ENCODE measurements around the gene PIGQ.
A peak's percentile ranks its signal among the peaks of the same experiment; 100 is the strongest.

Gene PIGQ

GRCh38 chr16:527015-527903 is 42.5 kb upstream of the PIGQ start, which contains the start of gene CAPN15:
CAPN15 (plus strand) TSS chr16:527712; CDS start chr16:546839, 19,127 bp downstream.
- peak within 1 kb of the TSS; percentile 92 for H3K4me3 ChIP-seq (ENCODE audit: low read length)
- under 1% methylated on average over 129 of the region's 129 CpGs for WGBS
- H3K4me1 ChIP-seq (ENCODE audit: insufficient read depth, low read length), result peaks cover 11% of the 10 kb centered on the region; the same call in 1 of the 2 replicates
- no peaks in the 10 kb centered on the region for H3K27me3 ChIP-seq (ENCODE audit: insufficient read depth, low read length)
- no peaks in the 10 kb centered on the region for H3K9me3 ChIP-seq (ENCODE audit: insufficient read depth, low read depth, low read length)
- peak within 1 kb of the TSS; percentile 91 for H3K9ac ChIP-seq (ENCODE audit: low read depth, low read length)
- H3K27ac ChIP-seq (ENCODE audit: low read depth, low read length), result peak within 1 kb of the TSS; percentile 94
- H3K36me3 ChIP-seq (ENCODE audit: insufficient read depth, low read length), result peaks cover 6% of the 10 kb centered on the region; the same call in 1 of the 2 replicates

- H3K4me3 ChIP-seq (ENCODE audit: low read length), result peak overlapping the region; percentile 92
These were observed 41.4 kb upstream of the PIGQ start for GRCh38 chr16:528111-529011.

GRCh38 chr16:529012-529575 is 40.7 kb upstream of the PIGQ start:
- WGBS, result 81% methylated on average over 12 of the region's 12 CpGs
- no peak overlapping the region for H3K27ac ChIP-seq (ENCODE audit: low read depth, low read length)
- H3K27me3 ChIP-seq (ENCODE audit: insufficient read depth, low read length), result no peaks in the 10 kb centered on the region
- H3K9ac ChIP-seq (ENCODE audit: low read depth, low read length), result no peak overlapping the region
- peaks cover 6% of the 10 kb centered on the region; the same call in 1 of the 2 replicates for H3K36me3 ChIP-seq (ENCODE audit: insufficient read depth, low read length)
- H3K4me1 ChIP-seq (ENCODE audit: insufficient read depth, low read length), result peaks cover 11% of the 10 kb centered on the region; the same call in 1 of the 2 replicates
- peak overlapping the region; percentile 92 for H3K4me3 ChIP-seq (ENCODE audit: low read length)
- no peaks in the 10 kb centered on the region for H3K9me3 ChIP-seq (ENCODE audit: insufficient read depth, low read depth, low read length)

More at GRCh38 chr16:528111-529011, 41.4 kb upstream of the PIGQ start:
- Histone ChIP-seq H3K4me1 (ENCODE audit: insufficient read depth, low read length) (peaks cover 11% of the 10 kb centered on the region; the same call in 1 of the 2 replicates), H3K9me3 (ENCODE audit: insufficient read depth, low read depth, low read length) (no peaks in the 10 kb centered on the region), H3K9ac (ENCODE audit: low read depth, low read length) (peak overlapping the region; percentile 91), H3K36me3 (ENCODE audit: insufficient read depth, low read length) (peaks cover 6% of the 10 kb centered on the region; the same call in 1 of the 2 replicates), H3K27me3 (ENCODE audit: insufficient read depth, low read length) (no peaks in the 10 kb centered on the region), H3K27ac (ENCODE audit: low read depth, low read length) (no peak overlapping the region)
- WGBS, result 9% methylated on average over 55 of the region's 55 CpGs

GRCh38 chr16:530111-530817 is 39.5 kb upstream of the PIGQ start:
- H3K36me3 ChIP-seq (ENCODE audit: insufficient read depth, low read length), result peaks cover 2% of the 10 kb centered on the region; the same call in 1 of the 2 replicates
- H3K9ac ChIP-seq (ENCODE audit: low read depth, low read length), result no peak overlapping the region; the same call in 1 of the 2 replicates
- H3K27ac ChIP-seq (ENCODE audit: low read depth, low read length), result no peak overlapping the region
- H3K4me3 ChIP-seq (ENCODE audit: low read length), result no peak overlapping the region
- no peaks in the 10 kb centered on the region for H3K9me3 ChIP-seq (ENCODE audit: insufficient read depth, low read depth, low read length)
- H3K27me3 ChIP-seq (ENCODE audit: insufficient read depth, low read length), result no peaks in the 10 kb centered on the region
- peaks cover 11% of the 10 kb centered on the region; the same call in 1 of the 2 replicates for H3K4me1 ChIP-seq (ENCODE audit: insufficient read depth, low read length)
- 94% methylated on average over 23 of the region's 23 CpGs for WGBS

- H3K4me3 ChIP-seq (ENCODE audit: low read length), result no peak overlapping the region
- no peak overlapping the region for H3K27ac ChIP-seq (ENCODE audit: low read depth, low read length)
- H3K36me3 ChIP-seq (ENCODE audit: insufficient read depth, low read length), result no peaks in the 10 kb centered on the region
- no peaks in the 10 kb centered on the region for H3K27me3 ChIP-seq (ENCODE audit: insufficient read depth, low read length)
- WGBS, result 96% methylated on average over 14 of the region's 16 CpGs
- H3K4me1 ChIP-seq (ENCODE audit: insufficient read depth, low read length), result no peaks in the 10 kb centered on the region
- H3K9me3 ChIP-seq (ENCODE audit: insufficient read depth, low read depth, low read length), result no peaks in the 10 kb centered on the region
- H3K9ac ChIP-seq (ENCODE audit: low read depth, low read length), result no peak overlapping the region
These were observed 38.2 kb upstream of the PIGQ start for GRCh38 chr16:531494-532125.

- H3K27ac ChIP-seq (ENCODE audit: low read depth, low read length), result no peak overlapping the region
- no peak overlapping the region for H3K9ac ChIP-seq (ENCODE audit: low read depth, low read length)
- H3K4me1 ChIP-seq (ENCODE audit: insufficient read depth, low read length), result no peaks in the 10 kb centered on the region
- no peak overlapping the region for H3K4me3 ChIP-seq (ENCODE audit: low read length)
- no peaks in the 10 kb centered on the region for H3K27me3 ChIP-seq (ENCODE audit: insufficient read depth, low read length)
- no peaks in the 10 kb centered on the region for H3K9me3 ChIP-seq (ENCODE audit: insufficient read depth, low read depth, low read length)
- 86% methylated on average over 30 of the region's 30 CpGs for WGBS
- peaks cover 10% of the 10 kb centered on the region; the same call in 1 of the 2 replicates for H3K36me3 ChIP-seq (ENCODE audit: insufficient read depth, low read length)
These were observed 36.2 kb upstream of the PIGQ start for GRCh38 chr16:533391-534123.

GRCh38 chr16:534135-534534 is 35.6 kb upstream of the PIGQ start:
- 93% methylated on average over 21 of the region's 21 CpGs for WGBS
- H3K27ac ChIP-seq (ENCODE audit: low read depth, low read length), result no peak overlapping the region
- no peaks in the 10 kb centered on the region for H3K9me3 ChIP-seq (ENCODE audit: insufficient read depth, low read depth, low read length)
- no peak overlapping the region for H3K4me3 ChIP-seq (ENCODE audit: low read length)
- H3K36me3 ChIP-seq (ENCODE audit: insufficient read depth, low read length), result peaks cover 10% of the 10 kb centered on the region; the same call in 1 of the 2 replicates
- H3K4me1 ChIP-seq (ENCODE audit: insufficient read depth, low read length), result no peaks in the 10 kb centered on the region
- H3K27me3 ChIP-seq (ENCODE audit: insufficient read depth, low read length), result no peaks in the 10 kb centered on the region
- no peak overlapping the region for H3K9ac ChIP-seq (ENCODE audit: low read depth, low read length)

- H3K9me3 ChIP-seq (ENCODE audit: insufficient read depth, low read depth, low read length), result no peaks in the 10 kb centered on the region
- peaks cover 10% of the 10 kb centered on the region; the same call in 1 of the 2 replicates for H3K36me3 ChIP-seq (ENCODE audit: insufficient read depth, low read length)
- whole genome bisulfite sequencing, result 96% methylated on average over 27 of the region's 27 CpGs
- H3K4me3 ChIP-seq (ENCODE audit: low read length), result no peak overlapping the region
- no peaks in the 10 kb centered on the region for H3K27me3 ChIP-seq (ENCODE audit: insufficient read depth, low read length)
- H3K4me1 ChIP-seq (ENCODE audit: insufficient read depth, low read length), result no peaks in the 10 kb centered on the region
- H3K9ac ChIP-seq (ENCODE audit: low read depth, low read length), result no peak overlapping the region
- H3K27ac ChIP-seq (ENCODE audit: low read depth, low read length), result no peak overlapping the region
These were observed 34.8 kb upstream of the PIGQ start for GRCh38 chr16:534856-535445.

All from HUES64 (cell line).